ENCODE data around the gene CNKSR3. TPM values are rescaled to one million over a fixed set of nuclear protein-coding genes. Genes with fewer than 3 reads are reported as not detected.

Gene CNKSR3
- polyA plus RNA-seq, 1 of the 3 experiments (the other 2 are of a cell fraction), result 1.6 TPM

- peaks cover 0 to 26% of the 10 kb centered on the region in 2 experiments; a peak in 1 of 4 replicates for H3K4me1 ChIP-seq (ENCODE audit: control insufficient read depth in 1 of 2, insufficient read depth in 2 of 2, low read depth in 1 of 2, low read length in 1 of 2)
- H3K4me3 ChIP-seq (ENCODE audit: low read depth in 2 of 2, low read length in 1 of 2), result no peak overlapping the region
- H3K27ac ChIP-seq (ENCODE audit: low read depth in 2 of 2, low read length in 1 of 2), result no peak overlapping the region; a peak in 1 of 4 replicates
- no peak overlapping the region for H2AFZ ChIP-seq (ENCODE audit: low read depth)
- no peaks in the 10 kb centered on the region for H3K36me3 ChIP-seq (replicated peaks in 1 of 2; ENCODE audit: control insufficient read depth in 1 of 2, insufficient read depth in 2 of 2, low read length in 1 of 2)
- no peak for DNase-seq
- no peaks in the 10 kb centered on the region for H3F3A ChIP-seq (replicated peaks; ENCODE audit: insufficient read depth)
- no peak for TF ChIP-seq USF1 (IDR thresholded peaks at IDR 0.05; ENCODE audit: borderline replicate concordance, low read depth)
- TF ChIP-seq ZBTB33 (IDR thresholded peaks at IDR 0.05; ENCODE audit: borderline replicate concordance, low read depth), result no peak
- no peak for TF ChIP-seq EZH2phosphoT487 (IDR thresholded peaks at IDR 0.05; ENCODE audit: borderline replicate concordance, low read depth)
- no peak for TF ChIP-seq FOXM1 (IDR thresholded peaks at IDR 0.05; ENCODE audit: low read depth)
- TF ChIP-seq, protein P1, sequence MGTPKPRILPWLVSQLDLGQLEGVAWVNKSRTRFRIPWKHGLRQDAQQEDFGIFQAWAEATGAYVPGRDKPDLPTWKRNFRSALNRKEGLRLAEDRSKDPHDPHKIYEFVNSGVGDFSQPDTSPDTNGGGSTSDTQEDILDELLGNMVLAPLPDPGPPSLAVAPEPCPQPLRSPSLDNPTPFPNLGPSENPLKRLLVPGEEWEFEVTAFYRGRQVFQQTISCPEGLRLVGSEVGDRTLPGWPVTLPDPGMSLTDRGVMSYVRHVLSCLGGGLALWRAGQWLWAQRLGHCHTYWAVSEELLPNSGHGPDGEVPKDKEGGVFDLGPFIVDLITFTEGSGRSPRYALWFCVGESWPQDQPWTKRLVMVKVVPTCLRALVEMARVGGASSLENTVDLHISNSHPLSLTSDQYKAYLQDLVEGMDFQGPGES (IDR thresholded peaks at IDR 0.05; ENCODE audit: low read depth, low read length), result no peak
- H3K27me3 ChIP-seq (ENCODE audit: insufficient read depth), result no peaks in the 10 kb centered on the region
- H3K9me3 ChIP-seq, result no peaks in the 10 kb centered on the region
- 92% methylated on average over 9 of the region's 9 CpGs for WGBS (ENCODE audit: low lambda C conversion rate)
- H3K9me2 ChIP-seq, result no peaks in the 10 kb centered on the region
- no peak overlapping the region for H3K9ac ChIP-seq
- H3K79me2 ChIP-seq (ENCODE audit: insufficient read depth), result no peaks in the 10 kb centered on the region
- no peak overlapping the region for H3K4me2 ChIP-seq
- no peaks in the 10 kb centered on the region for H4K20me1 ChIP-seq (ENCODE audit: insufficient read depth)
- POLR2A ChIA-PET, result interaction anchor here (1.1 kb wide), 1 partner anchor 11 kb away, joined by 5 read pairs; no protein-coding TSS in a partner anchor
- CTCF ChIA-PET, result interaction anchor here (0.6 to 1.2 kb wide), 2 partner anchors 23 to 122 kb away, joined by 3 read pairs; no protein-coding TSS in a partner anchor
Observed at GRCh38 chr6:154466971-154467679, 43.4 kb downstream of the CNKSR3 start.

- H2AFZ ChIP-seq (ENCODE audit: low read depth), result no peak overlapping the region
- no peaks in the 10 kb centered on the region; the same call in 1 of the 2 replicates for H3K79me2 ChIP-seq (ENCODE audit: insufficient read depth)
- peaks cover 0 to 34% of the 10 kb centered on the region in 2 experiments; a peak in 2 of 4 replicates for H3K4me1 ChIP-seq (ENCODE audit: control insufficient read depth in 1 of 2, insufficient read depth in 2 of 2, low read depth in 1 of 2, low read length in 1 of 2)
- H4K20me1 ChIP-seq (ENCODE audit: insufficient read depth), result no peaks in the 10 kb centered on the region
- no peaks in the 10 kb centered on the region for H3K9me2 ChIP-seq
- H3K9me3 ChIP-seq, result no peaks in the 10 kb centered on the region
- H3K9ac ChIP-seq, result no peak overlapping the region
- H3K27me3 ChIP-seq (ENCODE audit: insufficient read depth), result no peaks in the 10 kb centered on the region
- no peak overlapping the region for H3K4me2 ChIP-seq
- H3K36me3 ChIP-seq (replicated peaks in 1 of 2; ENCODE audit: control insufficient read depth in 1 of 2, insufficient read depth in 2 of 2, low read length in 1 of 2), result no peaks in the 10 kb centered on the region
- DNase-seq, result no peak
- no peak for TF ChIP-seq RXRA (IDR thresholded peaks at IDR 0.05; ENCODE audit: borderline replicate concordance, low read depth)
- no peak for TF ChIP-seq EZH2phosphoT487 (IDR thresholded peaks at IDR 0.05; ENCODE audit: borderline replicate concordance, low read depth)
- no peak for TF ChIP-seq NRF1 (IDR thresholded peaks at IDR 0.05; ENCODE audit: low read depth, low read length)
- 94% methylated on average over 3 of the region's 3 CpGs for WGBS (ENCODE audit: low lambda C conversion rate)
- peak overlapping the region in 1 of 2 experiments; percentile 67; a peak in 1 of 4 replicates for H3K27ac ChIP-seq (ENCODE audit: low read depth in 2 of 2, low read length in 1 of 2)
- H3K4me3 ChIP-seq (ENCODE audit: low read depth in 2 of 2, low read length in 1 of 2), result no peak overlapping the region
- no peaks in the 10 kb centered on the region for H3F3A ChIP-seq (replicated peaks; ENCODE audit: insufficient read depth)
- ChIA-PET POLR2A (no interaction called here), CTCF (no interaction called here)
Observed at GRCh38 chr6:154466139-154466538, 44.3 kb downstream of the CNKSR3 start.
